ENCODE data around the gene ACE. TPM values are rescaled to one million over a fixed set of nuclear protein-coding genes. Genes with fewer than 3 reads are reported as not detected.
A peak's percentile ranks its signal among the peaks of the same experiment; 100 is the strongest.

The ACE gene
- 5.6 TPM for total RNA-seq

DNA sequence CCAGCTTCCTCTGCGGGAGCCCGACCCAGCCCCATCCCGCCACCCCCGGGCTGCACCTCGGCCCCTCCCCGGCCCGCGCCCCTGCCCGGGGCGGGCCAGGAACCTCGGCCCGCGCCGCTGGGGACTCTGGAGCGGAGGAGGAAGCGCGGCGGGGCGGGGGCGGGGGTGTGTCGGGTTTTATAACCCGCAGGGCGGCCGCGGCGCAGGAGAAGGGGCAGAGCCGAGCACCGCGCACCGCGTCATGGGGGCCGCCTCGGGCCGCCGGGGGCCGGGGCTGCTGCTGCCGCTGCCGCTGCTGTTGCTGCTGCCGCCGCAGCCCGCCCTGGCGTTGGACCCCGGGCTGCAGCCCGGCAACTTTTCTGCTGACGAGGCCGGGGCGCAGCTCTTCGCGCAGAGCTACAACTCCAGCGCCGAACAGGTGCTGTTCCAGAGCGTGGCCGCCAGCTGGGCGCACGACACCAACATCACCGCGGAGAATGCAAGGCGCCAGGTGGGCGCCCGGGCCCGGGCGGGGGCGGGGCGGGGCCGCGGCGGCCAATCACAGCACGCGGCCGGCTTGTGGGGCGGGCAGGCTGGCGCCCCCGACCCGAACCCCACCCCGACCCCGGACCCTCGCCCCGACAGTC, at the start of gene ACE:
ACE (plus strand) TSS at position 208 of the 626 bp plus-strand sequence; CDS start at position 242, 34 bp downstream.
- DNase-seq = no peak

DNA sequence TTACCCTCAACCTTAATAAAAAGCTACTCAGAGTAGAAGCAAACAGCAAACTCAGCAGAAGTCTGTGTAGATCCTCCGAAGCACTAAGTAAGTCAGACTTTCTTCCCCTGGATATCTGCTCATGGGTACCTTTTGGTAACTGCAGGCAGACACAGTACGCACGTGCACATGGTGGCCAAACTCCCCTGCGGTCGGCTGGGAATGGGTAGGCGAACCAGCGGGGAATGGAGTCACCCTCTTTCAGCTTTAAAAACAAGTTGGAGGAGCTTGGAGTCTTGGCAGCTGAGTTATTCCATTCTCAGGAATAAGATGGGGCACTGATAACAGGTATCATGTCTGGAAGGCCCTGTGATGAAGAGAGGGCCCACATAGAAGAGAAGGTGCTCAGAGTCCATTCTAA, 47.1 kb upstream of the ACE start:
- no peak for DNase-seq

DNA sequence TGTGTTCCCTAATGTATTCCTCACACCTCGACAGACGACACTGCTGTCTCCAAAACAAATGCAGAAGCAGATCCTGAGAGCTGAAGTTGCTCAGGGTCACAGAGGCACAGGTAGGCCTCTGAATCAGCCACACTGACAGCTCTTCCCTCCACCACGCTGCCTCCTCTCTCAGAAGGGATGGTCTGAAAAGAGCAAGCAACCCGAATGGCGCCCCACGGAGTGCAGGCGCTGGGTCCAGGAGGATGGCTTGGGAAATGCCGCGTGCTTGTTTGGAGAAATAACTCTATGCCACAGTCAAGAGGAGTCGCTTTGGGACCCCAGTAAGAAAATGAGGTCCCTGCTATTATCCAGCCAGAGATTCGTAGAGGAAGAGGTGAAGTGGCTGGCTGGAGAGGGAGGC, 46.6 kb upstream of the ACE start:
- DNase-seq = no peak

DNA sequence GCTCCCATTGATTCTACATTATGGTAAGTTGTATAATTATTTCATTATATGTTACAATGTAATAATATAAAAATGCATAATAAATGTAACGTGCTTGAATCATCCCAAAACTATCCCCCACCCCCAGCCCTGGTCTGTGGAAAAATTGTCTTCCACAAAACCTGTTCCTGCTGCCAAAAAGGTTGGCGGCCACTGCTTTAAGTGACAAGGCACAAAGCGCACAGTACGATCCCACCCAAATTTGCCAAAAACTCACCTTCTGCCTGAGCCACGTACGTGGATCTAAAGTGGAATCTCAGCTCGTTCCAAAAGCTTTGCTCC, 45.3 kb upstream of the ACE start:
- no peak for DNase-seq

DNA sequence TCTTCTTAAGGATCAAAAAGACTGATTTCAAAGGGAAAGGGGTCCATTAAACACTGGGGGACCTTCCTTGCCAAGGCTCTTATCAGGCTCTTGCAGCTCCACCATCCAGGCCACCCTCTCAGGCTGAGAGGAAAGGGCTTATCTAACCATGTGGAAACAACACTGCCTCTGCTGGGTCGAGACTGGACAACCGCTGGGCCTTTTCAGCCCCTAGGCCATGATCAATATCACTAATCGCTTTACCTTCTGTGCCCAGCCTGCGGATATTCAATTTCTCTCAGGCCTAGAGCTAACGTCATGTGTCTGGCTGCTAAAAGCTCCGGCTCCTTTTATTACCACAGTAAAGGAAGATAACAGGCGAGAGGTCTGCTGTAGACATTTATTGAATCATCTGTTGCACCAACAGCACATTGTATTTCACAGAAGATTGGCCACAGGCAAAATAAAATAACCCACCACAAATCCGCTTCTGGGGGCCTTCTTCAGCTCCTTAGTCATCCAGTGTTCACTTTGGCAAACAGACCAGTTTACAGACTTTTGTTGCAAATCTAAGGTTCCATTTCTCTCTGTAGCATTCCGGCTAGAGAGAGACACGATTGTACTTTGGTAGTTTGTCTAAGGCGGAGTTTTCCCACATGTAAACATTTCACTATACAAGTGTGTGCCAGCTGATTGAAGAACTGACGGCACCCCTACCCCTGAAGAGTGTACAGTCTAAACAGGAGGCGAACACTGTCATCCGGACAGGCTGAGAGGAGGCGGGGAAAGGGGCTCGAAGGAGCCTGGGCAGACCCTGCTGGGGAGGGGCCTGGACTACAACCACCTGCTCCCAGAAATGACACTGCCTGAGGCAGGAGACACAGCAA, 44.7 kb upstream of the ACE start:
- no peak for DNase-seq

DNA sequence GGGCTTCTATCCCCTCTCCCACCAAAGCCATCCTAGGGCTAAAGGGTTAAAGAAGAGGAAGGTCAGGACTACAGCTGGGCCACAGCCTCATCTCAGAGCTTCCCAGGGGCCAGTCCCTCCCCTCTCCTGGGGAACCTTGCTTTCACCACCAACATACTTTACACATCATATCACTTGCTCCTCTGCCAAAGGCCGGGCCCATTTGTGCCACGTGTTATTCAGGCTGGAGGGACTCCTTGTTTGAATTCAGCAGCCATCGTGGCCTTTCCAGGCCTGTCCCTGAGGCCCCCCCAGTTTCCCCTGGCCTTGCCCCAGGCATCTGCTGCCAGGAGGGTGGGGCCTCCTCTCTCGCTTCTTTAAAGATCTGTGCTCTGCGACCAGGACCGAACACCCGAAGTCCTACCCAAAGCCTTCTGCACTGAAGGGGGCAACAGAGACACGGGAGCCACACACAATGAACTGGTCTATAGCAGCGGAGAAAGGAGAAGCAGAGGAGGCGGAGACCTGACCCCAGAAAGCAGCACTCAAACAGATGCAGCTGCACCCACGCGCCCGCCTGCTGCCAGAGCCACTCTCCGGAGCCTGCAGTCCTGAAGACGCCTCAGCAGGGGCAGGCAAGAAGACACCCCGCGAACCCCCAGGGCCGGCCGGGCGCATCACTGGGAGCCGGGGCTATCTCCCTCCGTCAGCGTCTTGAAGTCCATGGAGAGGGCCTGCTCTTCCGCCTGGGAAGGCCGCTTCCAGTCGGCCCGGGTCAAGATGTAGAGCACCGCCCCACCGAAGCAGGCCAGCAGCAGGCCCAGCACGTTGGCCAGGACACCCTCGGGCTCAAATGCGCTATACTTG, 42.9 kb upstream of the ACE start:
- peak; percentile 80 for DNase-seq

DNA sequence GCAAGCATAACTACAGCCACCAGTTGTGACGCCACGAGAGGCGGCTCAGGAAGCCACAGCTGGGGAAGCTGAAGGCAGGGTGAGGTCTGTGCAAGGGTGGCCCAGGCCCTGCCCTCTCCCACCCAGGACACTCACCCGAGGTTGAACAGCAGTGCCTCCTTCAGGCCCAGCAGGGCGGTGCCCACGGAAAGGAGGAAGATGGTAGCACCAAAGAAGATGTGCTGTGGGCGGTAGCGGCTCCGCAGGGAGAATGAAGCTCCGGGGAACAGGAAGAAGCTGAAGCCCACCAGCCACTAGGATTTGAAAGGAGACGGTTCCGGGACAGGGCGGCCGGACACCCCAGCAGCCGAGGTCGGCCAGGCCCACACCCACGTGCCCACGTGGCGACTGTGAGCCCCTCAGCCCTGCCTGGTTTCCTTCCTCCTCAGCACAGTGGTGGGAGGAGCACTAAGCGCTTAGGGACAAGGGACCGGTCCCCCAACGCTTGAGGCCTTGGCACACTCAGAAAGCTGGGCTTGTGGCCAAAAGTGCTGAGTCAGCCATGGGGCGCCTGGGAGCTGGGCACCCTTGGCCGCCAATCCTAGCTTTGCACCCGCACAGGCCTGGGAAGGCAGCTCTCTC, 41.8 kb upstream of the ACE start:
- no peak for DNase-seq

DNA sequence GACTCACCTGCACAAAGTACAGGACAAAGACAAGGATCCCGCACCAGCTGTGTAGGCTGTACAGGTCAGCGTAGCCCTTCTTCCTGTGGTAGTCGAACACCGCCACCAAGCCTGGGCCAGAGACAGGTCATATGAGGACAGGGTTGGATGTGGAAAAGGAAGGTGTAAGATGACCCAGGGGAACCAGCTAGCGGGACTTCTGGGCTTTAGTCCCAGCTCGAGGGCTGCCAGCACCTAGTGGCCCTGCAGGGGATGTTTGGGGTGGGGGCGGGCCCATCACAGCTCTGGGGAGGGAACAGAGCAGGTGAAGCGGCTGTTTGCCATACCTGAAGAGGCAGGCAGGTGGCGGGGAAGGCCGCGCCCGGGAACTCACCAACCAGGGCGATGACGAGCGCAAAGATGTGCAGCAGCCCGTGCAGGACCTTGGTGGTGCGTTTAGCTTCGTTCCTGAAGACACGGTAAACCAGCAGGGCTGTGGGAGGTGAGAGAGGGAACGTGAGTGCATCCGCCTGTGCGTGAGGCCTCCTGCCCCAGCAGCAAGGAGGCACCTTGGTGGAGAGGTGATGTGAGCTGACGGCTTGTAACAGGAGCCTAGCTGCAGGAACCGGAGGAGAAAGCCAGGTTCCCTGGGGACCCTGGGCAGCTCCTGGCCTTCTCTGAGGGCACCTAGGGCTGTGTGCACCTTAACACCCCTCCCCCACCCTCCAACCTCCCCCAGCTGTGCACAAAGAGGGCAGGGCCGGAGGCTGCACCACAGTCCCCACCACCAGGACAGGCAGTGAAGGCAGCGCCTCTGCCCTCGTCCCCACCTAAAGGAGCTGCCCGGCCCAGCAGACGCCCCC, 41.0 kb upstream of the ACE start:
- no peak for DNase-seq

DNA sequence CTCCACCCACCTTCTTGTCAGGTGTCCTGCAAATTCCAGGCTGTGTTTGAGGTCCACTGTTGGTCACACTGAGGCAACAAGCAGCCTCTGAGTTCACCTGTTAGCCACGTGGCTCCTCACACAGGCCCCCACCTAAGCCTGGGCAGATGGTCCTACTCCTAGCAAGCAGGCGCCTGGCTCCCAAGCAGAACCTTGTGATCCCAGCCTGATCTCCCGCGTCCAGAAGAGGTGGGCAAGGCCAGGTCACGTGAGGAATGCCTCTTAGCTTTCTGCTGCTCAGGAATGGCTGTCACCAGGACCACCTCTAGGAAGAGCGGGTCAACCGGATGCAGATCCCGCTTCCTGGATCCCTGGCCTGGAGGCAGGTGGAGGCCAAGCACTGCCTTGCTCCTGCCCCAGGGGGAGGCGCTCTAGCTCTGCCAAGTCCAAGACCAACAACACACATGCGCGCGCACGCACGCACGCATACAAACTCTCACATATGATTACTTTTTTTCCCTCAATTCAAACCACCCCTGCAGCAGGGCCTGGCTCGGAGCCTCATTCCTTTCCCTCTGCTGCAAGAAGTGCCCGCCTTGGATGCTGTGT, 40.2 kb upstream of the ACE start:
- no peak for DNase-seq

DNA sequence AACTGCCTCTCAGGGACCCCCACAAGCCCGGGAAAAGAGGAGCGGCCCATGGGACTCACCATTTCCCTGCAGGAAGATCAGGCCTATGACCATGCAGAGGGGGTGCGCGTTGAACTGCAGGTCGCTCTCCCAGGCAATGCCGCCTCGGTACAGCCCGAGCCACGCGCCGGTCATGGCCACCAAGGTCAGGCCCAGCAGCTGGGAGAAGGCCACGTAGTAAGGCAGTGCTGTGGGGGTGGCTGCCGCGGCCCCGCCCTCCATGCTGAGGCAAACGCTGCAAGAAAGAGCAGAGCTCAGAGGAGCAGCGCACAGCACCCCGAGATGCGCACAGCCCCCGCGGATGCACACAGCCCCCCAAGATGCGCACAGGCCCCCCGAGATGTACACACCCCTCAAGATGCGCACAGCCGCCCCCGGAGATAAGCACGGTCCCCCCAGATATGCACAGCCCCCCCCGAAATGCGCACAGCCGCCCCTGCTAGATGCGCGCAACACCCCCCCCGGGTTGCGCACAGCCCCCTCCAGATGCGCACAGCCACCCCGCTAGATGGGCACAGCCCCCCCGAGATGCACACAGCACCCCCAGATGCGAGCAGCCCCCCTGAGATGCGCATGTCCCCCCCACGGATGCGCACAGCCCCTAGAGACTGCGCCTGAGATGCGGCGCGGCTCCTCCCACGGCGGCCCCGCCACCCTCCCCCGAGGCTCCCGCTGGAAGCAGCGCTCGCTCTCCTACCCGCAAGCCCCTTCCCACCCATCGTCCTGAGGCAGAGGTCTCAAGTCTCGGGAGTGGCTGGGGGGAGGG, 39.4 kb upstream of the ACE start:
- no peak for DNase-seq

DNA sequence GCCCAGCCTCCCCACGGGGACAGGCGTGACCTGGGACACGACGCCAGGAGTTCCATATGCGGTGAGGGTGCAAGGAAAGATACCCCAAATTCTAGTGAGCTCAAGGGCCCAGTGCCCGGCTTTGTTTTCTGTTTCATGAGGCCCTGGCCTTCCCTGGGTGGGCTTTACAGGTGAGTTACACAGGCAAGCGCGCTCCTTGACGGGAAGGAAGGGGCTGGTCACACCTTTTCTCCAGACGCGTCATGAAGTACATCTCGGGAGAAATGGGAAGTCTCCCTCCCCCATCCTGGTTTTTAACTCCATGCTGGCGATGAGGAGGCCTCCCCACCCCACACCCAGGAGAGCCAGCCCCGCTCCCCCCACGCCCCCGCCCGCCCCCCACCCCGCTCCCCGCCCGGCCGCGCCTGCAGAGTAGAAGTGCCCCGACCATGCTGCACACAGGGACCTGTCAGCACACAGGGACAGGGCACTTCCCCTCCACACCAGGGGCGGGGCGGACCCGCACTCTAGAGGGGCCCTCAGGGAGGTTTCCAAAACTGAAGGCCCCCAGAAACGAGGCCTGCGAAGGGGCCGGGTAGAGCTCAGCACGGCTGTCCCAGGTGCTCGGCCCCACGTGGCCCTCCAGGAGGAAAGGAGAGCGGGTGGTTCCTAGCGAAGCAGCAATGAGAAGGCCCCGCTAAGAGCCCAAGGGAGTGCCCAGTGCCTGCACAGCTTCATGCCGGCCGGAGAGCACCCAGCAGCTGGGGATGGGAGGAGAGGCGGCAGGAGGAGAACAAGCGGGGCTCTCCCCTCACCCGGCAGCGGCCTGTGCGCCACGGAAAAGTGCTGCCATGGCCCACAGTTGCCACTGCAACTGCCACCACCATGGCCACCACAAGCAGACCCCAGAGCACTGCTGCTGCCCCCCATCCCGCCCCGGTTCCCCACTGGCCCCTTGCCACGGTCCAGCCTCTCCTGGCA, 38.5 kb upstream of the ACE start:
- no peak for DNase-seq

DNA sequence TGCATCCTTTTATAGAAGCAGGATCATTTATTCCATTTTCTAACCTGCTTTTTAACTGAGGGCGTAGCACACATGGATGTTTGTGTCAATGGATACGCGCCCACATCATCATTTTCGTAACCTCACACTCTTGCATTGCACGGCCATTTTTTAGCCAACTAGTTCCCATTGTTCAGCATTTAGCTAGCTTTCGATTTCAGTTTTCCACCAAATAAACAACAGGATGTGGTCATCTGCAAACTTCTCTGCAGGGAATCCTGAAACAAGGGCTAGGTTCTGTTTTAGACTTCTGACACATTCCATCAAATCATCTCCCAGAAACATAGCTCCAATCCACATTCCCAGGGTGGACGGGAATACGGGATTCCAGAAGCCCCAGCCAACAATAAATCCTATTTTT, 37.2 kb upstream of the ACE start:
- DNase-seq = peak; percentile 14

DNA sequence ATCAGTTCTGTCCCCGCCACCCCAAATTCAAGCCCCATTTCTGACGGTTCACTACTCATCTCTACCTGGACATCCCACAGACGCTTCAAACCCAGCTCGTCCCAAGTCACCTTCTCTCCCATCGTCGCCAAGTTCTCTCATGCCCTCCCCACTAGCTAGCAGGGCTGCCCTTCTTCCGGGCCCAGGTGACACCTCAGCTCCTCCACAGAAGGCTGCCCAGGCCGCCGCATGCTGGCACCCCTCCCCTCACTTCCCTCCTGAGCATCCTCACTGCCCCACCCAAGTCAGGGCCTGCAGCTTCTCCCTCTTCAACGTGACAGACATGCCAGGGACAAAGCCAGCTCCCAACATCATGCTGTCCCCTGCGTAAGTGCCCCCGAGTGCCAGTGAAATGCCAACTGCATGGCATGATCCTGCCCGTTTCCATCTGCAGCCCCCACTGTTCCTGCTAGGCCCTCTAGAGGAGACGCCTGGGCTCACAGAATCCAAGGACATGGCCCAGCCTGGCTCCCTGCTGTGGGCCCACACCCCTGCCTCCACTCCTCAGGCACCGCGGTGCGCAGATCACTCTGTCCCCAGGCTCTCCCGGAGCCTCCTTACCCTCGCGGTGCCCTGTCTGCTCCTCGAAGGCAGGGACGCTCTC, 36.6 kb upstream of the ACE start:
- DNase-seq = no peak

DNA sequence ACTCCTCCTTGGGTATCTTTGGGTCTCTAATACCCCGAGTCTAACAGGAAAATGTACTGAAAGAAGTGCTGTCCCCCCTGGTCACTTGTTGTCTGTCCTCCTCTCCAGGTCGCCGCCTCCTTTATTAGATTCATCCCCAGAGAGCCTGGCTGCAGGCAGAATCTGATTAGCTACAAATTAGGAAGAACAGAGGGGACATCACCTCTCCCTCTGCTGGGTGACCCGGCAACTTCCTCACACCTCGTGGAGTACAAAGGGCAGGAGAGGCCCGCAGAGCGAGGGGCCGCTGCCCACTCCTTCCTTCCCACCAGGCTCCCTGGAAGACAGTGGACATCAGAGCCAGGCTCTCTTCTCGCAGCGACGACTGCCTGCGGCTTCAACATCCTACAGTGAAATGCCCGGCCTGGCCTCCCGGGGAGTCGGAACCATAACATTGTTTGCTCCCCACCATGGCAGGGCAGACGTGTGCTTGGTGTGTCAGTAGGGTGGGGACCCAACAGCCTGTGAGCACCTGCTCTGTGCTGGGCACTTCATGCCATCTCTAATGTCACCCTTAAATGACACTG, 36.0 kb upstream of the ACE start:
- DNase-seq = no peak

DNA sequence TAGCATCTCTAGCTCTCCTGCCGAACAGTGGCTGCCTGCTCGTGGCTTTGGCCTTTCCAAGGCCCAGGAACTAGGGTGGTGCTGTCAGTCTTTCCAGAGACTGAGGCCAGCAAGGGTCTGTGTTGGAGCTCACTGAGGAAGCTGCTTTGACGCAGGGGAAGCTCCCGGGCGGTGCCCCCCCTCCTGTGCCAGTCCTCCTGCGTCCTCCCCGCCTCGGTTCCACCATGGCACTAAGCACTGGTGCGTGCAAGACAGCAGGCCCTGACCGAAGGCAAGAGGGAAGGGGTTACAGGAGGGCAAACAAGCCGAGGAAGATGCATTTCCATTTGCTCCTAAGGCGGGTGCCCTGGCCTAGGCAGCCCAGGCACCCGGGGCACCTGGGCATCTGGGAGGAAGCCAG, 35.2 kb upstream of the ACE start:
- no peak for DNase-seq

DNA sequence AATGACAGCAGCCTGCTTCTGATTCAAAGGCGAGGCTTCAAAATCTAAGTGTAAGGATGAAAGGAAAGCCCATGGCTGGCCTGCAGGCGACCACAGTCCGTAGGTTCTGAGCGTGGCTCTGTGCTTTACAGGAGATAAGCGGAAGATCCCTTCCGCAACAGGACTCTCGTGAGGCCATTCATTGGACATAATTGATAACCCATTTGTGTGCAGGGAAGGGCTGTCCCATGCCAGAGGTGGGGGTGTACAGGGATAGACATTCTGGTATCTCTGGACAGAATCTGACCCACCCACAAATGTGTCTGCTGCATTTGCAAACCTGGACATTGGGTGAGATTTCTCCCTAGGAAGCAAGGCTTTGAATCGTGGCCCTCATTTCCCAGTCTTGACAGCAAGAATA, 34.8 kb upstream of the ACE start:
- DNase-seq = no peak

DNA sequence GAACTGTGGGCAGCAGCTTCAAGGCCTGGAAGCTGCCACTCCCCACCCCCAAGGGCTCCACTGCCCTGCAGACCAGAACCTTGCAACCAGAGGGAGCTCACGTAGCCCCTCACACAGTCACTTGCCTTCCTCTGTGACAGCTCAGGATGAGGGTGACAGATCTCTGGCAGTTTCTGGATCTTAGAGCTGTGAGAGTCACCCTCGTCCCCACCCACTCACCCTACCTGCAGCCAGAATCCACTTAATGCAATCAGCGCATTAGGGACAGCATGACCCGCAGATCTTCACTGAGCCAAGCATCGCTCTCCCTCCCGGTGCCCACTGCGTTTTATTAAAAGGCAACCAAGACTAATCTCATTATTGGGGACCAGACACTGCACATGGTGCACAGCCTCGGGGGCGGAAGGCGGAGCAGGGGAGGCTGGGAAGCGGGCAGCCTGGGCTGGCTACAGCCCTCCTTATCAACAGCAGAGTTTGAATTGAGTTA, 34.3 kb upstream of the ACE start:
- no peak for DNase-seq

DNA sequence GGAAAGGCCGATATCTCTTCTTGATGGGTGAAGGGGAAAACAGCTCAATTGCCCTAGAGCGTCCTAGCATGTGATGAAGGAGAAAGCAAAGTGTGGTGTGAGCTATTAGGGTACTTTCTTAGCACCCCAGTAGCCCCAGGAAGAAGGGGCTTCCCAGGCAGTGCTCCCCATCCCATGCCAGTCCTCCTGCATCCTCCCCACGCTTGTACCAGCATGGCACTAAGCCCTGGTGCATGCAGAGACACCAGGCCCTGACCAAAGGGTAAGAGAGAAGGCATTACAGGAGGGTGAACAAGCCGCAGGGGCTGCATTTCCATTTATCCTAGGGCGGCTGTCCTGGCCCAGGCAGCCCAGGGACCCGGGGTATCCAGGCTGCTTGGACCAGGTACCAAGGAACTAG, 33.8 kb upstream of the ACE start:
- DNase-seq = no peak
